HepG2 (cell line): ENCODE results near the gene TMEM255B. TPM values are rescaled to one million over a fixed set of nuclear protein-coding genes. Genes with fewer than 3 reads are reported as not detected.
A peak's percentile ranks its signal among the peaks of the same experiment; 100 is the strongest.

Experiments used
- ATAC-seq: fragments of 200-7000 bp; cut with Tn5 transposase; 3 replicates; pipeline ENCODE4 v1.9.1; 2020; ENCODE audit warnings: mild to moderate bottlenecking, moderate library complexity
- BruUV-seq: library from RNA; stranded (reverse); fragments of 400-500 nt; replicated peaks from 2 replicates; lab custom pipeline; 2021; lab: Mats Ljungman, UMichigan
- CTCF ChIA-PET: fragments of 300-600 bp; formaldehyde crosslinking; extraction: SDS; loops from one replicate; lab custom pipeline; 2021; ENCODE audit warnings: low total read pairs, inconsistent platforms, low intra/inter-chr PET ratio; lab: Yijun Ruan, JAX
- POLR2A ChIA-PET: fragments of 350-600 bp; sonication (Branson Sonifier 250); formaldehyde crosslinking; loops from one replicate; lab custom pipeline; 2020; ENCODE audit warnings: antibody characterized with exemption, inconsistent platforms; lab: Yijun Ruan, JAX
- DNase-seq: peaks from one replicate; pipeline ENCODE4 v3.0.0-alpha.2; 2015; ENCODE audit warnings: low spot score
- FAIRE-seq: peaks from 3 replicates; lab custom pipeline; 2011; peaks lifted over from hg19 to GRCh38; lab: Jason Lieb, UNC
- H2AFZ ChIP-seq: one replicate; pipeline ENCODE4 v1.6.1; 2011; ENCODE audit warnings: low read length, inconsistent platforms
- H3K27ac ChIP-seq: fragments of 300-600 bp; 3 replicates; pipeline ENCODE4 v1.8.0; 2011; ENCODE audit warnings: mixed run types, mild to moderate bottlenecking, mixed read lengths, low read length, inconsistent platforms; ENCODE audit not compliant: insufficient read depth; ENCODE audit errors: extremely low read length
- H3K27me3 ChIP-seq, 2 experiments: fragments of 200-600 bp in 1 of 2; 2 replicates in 1 of 2; 3 replicates in 1 of 2; pipeline versions ENCODE4 v1.6.0 to v1.8.0; 2011; ENCODE audit warnings: low read length in 2 of 2, mild to moderate bottlenecking in 2 of 2, moderate library complexity in 2 of 2, inconsistent platforms in 1 of 2; ENCODE audit not compliant: insufficient read depth in 2 of 2, control insufficient read depth in 1 of 2
- H3K36me3 ChIP-seq, 2 experiments: fragments of 200-600 bp in 1 of 2; replicated peaks in 1 of 2; 2 replicates in 1 of 2; 3 replicates in 1 of 2; pipeline versions ENCODE4 v1.5.1 to v1.8.0; 2011; ENCODE audit warnings: low read length in 2 of 2, inconsistent platforms in 1 of 2; ENCODE audit not compliant: insufficient read depth in 2 of 2, control insufficient read depth in 1 of 2
- H3K4me1 ChIP-seq: 2 replicates; pipeline ENCODE4 v1.5.1; 2012; ENCODE audit warnings: low read length, inconsistent platforms; ENCODE audit not compliant: insufficient read depth
- H3K4me2 ChIP-seq: 2 replicates; pipeline ENCODE4 v1.6.0; 2011; ENCODE audit warnings: low read depth, low read length, inconsistent platforms
- H3K4me3 ChIP-seq, 3 experiments: fragments of 200-600 bp in 1 of 3; sonication (generic), shearing (Covaris generic) in 1 of 3; replicated peaks in 1 of 3; 2 replicates each; pipeline ENCODE4 v1.5.1; 2011 to 2016; ENCODE audit warnings: low read length in 3 of 3, inconsistent platforms in 2 of 3, low read depth in 2 of 3, mild to moderate bottlenecking in 2 of 3, control low read depth in 1 of 3, mixed read lengths in 1 of 3; ENCODE audit not compliant: insufficient read depth in 1 of 3
- H3K79me2 ChIP-seq: one replicate; pipeline ENCODE4 v1.6.1; 2011; ENCODE audit warnings: low read length, inconsistent platforms; ENCODE audit not compliant: insufficient read depth
- H3K9ac ChIP-seq: 2 replicates; pipeline ENCODE4 v1.6.0; 2011; ENCODE audit warnings: mild to moderate bottlenecking, low read depth, low read length, inconsistent platforms; ENCODE audit not compliant: insufficient read depth
- H3K9me3 ChIP-seq: 2 replicates; pipeline ENCODE4 v1.5.1; 2012; ENCODE audit warnings: mild to moderate bottlenecking, low read length
- H4K20me1 ChIP-seq: 2 replicates; pipeline ENCODE4 v1.6.0; 2011; ENCODE audit warnings: inconsistent platforms, mild to moderate bottlenecking, low read length, moderate library complexity; ENCODE audit not compliant: insufficient read depth
- BCL6 ChIP-seq: IDR thresholded peaks from 2 replicates; pipeline ENCODE4 v1.6.1; 2016; ENCODE audit warnings: missing genetic modification reagents, missing compliant biosample characterization
- CEBPZ ChIP-seq: IDR thresholded peaks from 2 replicates; pipeline ENCODE4 v1.6.1; 2012; ENCODE audit warnings: low read length, improper control_type of control experiment
- GZF1 ChIP-seq: sonication (generic); formaldehyde crosslinking; IDR thresholded peaks from 2 replicates; pipeline ENCODE4 v1.5.1; 2020; ENCODE audit warnings: mild to moderate bottlenecking, missing genetic modification reagents
- HMGA1 ChIP-seq: sonication (generic); formaldehyde crosslinking; conservative IDR thresholded peaks from 2 replicates; pipeline ENCODE4 v1.4.0; 2020; ENCODE audit warnings: missing genetic modification reagents
- HOXA5 ChIP-seq: sonication (generic); formaldehyde crosslinking; IDR thresholded peaks from 2 replicates; pipeline ENCODE4 v1.4.0; 2020; ENCODE audit warnings: missing genetic modification reagents
- MNT ChIP-seq: fragments of 450-650 bp; IDR thresholded peaks from 2 replicates; pipeline ENCODE4 v1.6.1; 2016
- SNAPC5 ChIP-seq: sonication (generic); formaldehyde crosslinking; IDR thresholded peaks from 2 replicates; pipeline ENCODE4 v1.8.1; 2023; ENCODE audit warnings: mild to moderate bottlenecking, missing genetic modification reagents, borderline replicate concordance
- SP140L ChIP-seq: sonication (generic); formaldehyde crosslinking; IDR thresholded peaks from 2 replicates; pipeline ENCODE4 v1.4.0; 2020; ENCODE audit warnings: missing genetic modification reagents, borderline replicate concordance
- ZEB1 ChIP-seq: IDR thresholded peaks from 2 replicates; pipeline ENCODE4 v1.6.1; 2012; ENCODE audit warnings: mild to moderate bottlenecking, low read depth, inconsistent platforms; ENCODE audit not compliant: insufficient replicate concordance
- ZFAT ChIP-seq: sonication (generic); formaldehyde crosslinking; conservative IDR thresholded peaks from 2 replicates; pipeline ENCODE4 v1.8.1; 2023; ENCODE audit warnings: missing genetic modification reagents, inconsistent platforms
- ZNF468 ChIP-seq: sonication (generic); formaldehyde crosslinking; IDR thresholded peaks from 2 replicates; pipeline ENCODE4 v1.8.0; 2022; ENCODE audit warnings: mild to moderate bottlenecking, moderate library complexity, missing genetic modification reagents
- ZNF556 ChIP-seq: sonication (generic); formaldehyde crosslinking; IDR thresholded peaks from 2 replicates; pipeline ENCODE4 v1.4.0; 2020; ENCODE audit warnings: mild to moderate bottlenecking, missing genetic modification reagents, borderline replicate concordance
- ZNF576 ChIP-seq: sonication (generic); formaldehyde crosslinking; IDR thresholded peaks from 2 replicates; pipeline ENCODE4 v1.4.0; 2020; ENCODE audit warnings: mild to moderate bottlenecking, missing genetic modification reagents
- WGBS: methylation state at CpG from one replicate; pipeline ENCODE4 v1.1.6; 2017; ENCODE audit warnings: low lambda C conversion rate; 5-methylcytosine and 5-hydroxymethylcytosine counted together
- in situ Hi-C: cut with HindIII; loops from 2 replicates; pipeline ENCODE4 v1.10.0; 2017; ENCODE audit warnings: low pct_unique_long_range_greater_than_20kb; ENCODE audit not compliant: extremely low pct_ligation_motif_present
- intact Hi-C: fragments of 100-400 bp; cut with micrococcal nuclease; formaldehyde crosslinking; loops from one replicate; pipeline ENCODE4 v1.10.0; 2022; ENCODE audit not compliant: unreplicated experiment
- polyA plus RNA-seq, 8 experiments: library from polyadenylated mRNA; depleted of rRNA in 3 of 8; stranded (reverse) in 7 of 8; unstranded in 1 of 8; fragments of >200 nt; fragmentation: Illumina TruSeq in 4 of 8; extraction: Trizol in 4 of 8; gene quantifications; 2 replicates each; pipeline versions ENCODE4 v1.2.1 to v1.2.3, GENCODE V29; 2011 to 2016; ENCODE audit warnings: low read depth in 4 of 8, missing spikeins in 1 of 8, mixed read lengths in 1 of 8; ENCODE audit not compliant: insufficient read depth in 1 of 8
- total RNA-seq, 5 experiments: library from RNA; depleted of rRNA; stranded (reverse); fragments of >200 nt; fragmentation: Illumina TruSeq; extraction: Trizol; gene quantifications; 2 replicates each; pipeline ENCODE4 v1.2.3, GENCODE V29; 2016; ENCODE audit warnings: low read depth in 1 of 5

The TMEM255B gene
- total and polyA plus RNA-seq, 2 of the 13 experiments (the other 11 are each of a cell fraction or from before 2014, with no cell fraction given), result not detected

GRCh38 chr13:113793718-113794085 lies 34.7 kb downstream of the TMEM255B start (continued):
- no peak for TF ChIP-seq MNT
- TF ChIP-seq HOXA5 (CRISPR knock-in tag), result no peak
- no peak for TF ChIP-seq SP140L (CRISPR knock-in tag)
- TF ChIP-seq CEBPZ, result no peak
- no peak for TF ChIP-seq ZFAT
- no peak for TF ChIP-seq BCL6 (CRISPR knock-in tag)
- TF ChIP-seq ZNF576, result no peak

DNA sequence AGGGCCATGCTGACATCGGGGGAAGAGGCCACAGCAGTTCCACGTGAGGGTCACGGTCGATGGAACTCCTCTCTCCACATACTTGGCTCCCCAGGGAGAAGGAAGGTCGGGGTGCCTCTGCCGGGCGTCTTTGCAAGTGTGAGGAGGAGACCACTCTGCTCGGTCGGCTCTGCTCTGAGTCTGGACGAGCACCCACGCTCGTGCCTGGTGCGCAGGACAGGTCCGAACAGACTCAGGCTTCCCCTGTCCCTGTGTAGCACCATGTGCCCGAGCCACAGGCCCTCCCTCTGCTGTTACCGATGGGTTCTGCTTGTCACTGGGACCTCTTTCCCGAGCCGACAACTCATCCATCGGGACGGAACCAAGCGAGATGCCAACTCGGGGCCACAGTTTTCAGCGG lies 35.1 kb downstream of the TMEM255B start:
- intact Hi-C loops (no loop called here), in situ Hi-C loops (no loop called here)
- H3K4me1 ChIP-seq, result peaks cover 7% of the 10 kb centered on the region; the same call in 1 of the 2 replicates
- no peaks in the 10 kb centered on the region for H3K9me3 ChIP-seq
- H3K9ac ChIP-seq, result no peak overlapping the region
- POLR2A ChIA-PET, result no interaction called here
- no peak overlapping the region for H3K27ac ChIP-seq
- TF ChIP-seq GZF1 (CRISPR knock-in tag), result no peak
- TF ChIP-seq SNAPC5 (CRISPR knock-in tag), result no peak
- TF ChIP-seq ZNF468 (CRISPR knock-in tag), result no peak
- TF ChIP-seq ZNF556 (CRISPR knock-in tag), result no peak
- TF ChIP-seq ZEB1, result no peak
- TF ChIP-seq HMGA1 (CRISPR knock-in tag), result no peak
- TF ChIP-seq, all 625 proteins: peak for 0
- CTCF ChIA-PET, result no interaction called here
- H3K36me3 ChIP-seq, result no peaks in the 10 kb centered on the region
- 68% methylated on average over 4 of the region's 23 CpGs for WGBS
- FAIRE-seq (no peak), ATAC-seq (0 out of 3 replicates have a peak, but pooled peaks have one; percentile 15), DNase-seq (no peak)
- no TSS peak for BruUV-seq
- H3K4me3 ChIP-seq, result no peak overlapping the region
- no peak overlapping the region for H3K4me2 ChIP-seq
- H3K27me3 ChIP-seq, result peaks cover 2 to 43% of the 10 kb centered on the region in 2 experiments; a peak in 3 of 5 replicates
- no peaks in the 10 kb centered on the region for H3K79me2 ChIP-seq
- no peak overlapping the region for H2AFZ ChIP-seq
- no peaks in the 10 kb centered on the region for H4K20me1 ChIP-seq
